A549 (cell line): ENCODE measurements around the gene SLC37A2. TPM values are rescaled to one million over a fixed set of nuclear protein-coding genes. Genes with fewer than 3 reads are reported as not detected.

ENCODE experiments used
- ATAC-seq, 2 experiments: fragments of 200-7000 bp in 1 of 2; fragments of >200 bp in 1 of 2; cut with Nextera tagmentation in 1 of 2; cut with Tn5 transposase in 1 of 2; 3 replicates each; pipeline versions ENCODE4 v1.8.0 to v1.9.1; 2018 to 2020; ENCODE audit warnings: mild to moderate bottlenecking in 1 of 2, moderate library complexity in 1 of 2
- CTCF ChIA-PET: fragments of 300-600 bp; sonication (Branson Sonifier 250); formaldehyde crosslinking; extraction: SDS; loops from one replicate; lab custom pipeline; 2021; ENCODE audit warnings: antibody characterized with exemption, inconsistent platforms; lab: Yijun Ruan, JAX
- POLR2A ChIA-PET: fragments of 350-600 bp; formaldehyde crosslinking; extraction: SDS; loops from one replicate; lab custom pipeline; 2021; ENCODE audit warnings: antibody characterized with exemption, inconsistent platforms; lab: Yijun Ruan, JAX
- DNase-seq, 2 experiments: peaks; one replicate each; pipeline versions ENCODE4 v3.0.0 to v3.0.0-alpha.2; 2011 to 2016; ENCODE audit warnings: low read depth in 1 of 2, low spot score in 1 of 2
- FAIRE-seq: peaks from 2 replicates; lab custom pipeline; 2011; peaks lifted over from hg19 to GRCh38; lab: Jason Lieb, UNC
- H3K27ac ChIP-seq, 2 experiments: fragments of >200 bp; sonication (Bioruptor Twin); formaldehyde crosslinking; 3 replicates each; pipeline ENCODE4 v1.5.1; 2016 to 2017
- H3K4me1 ChIP-seq: fragments of >200 bp; sonication (Bioruptor Twin); formaldehyde crosslinking; 3 replicates; pipeline ENCODE4 v1.6.1; 2016
- H3K4me2 ChIP-seq: fragments of >200 bp; sonication (Bioruptor Twin); formaldehyde crosslinking; 3 replicates; pipeline ENCODE4 v1.6.1; 2016
- H3K4me3 ChIP-seq: fragments of >200 bp; sonication (Bioruptor Twin); formaldehyde crosslinking; 3 replicates; pipeline ENCODE4 v1.5.1; 2016
- H3K9me3 ChIP-seq: fragments of >200 bp; sonication (Bioruptor Twin); formaldehyde crosslinking; 3 replicates; pipeline ENCODE4 v1.6.1; 2016
- CEBPB ChIP-seq, 2 experiments: fragments of >200 bp in 1 of 2; sonication (Bioruptor Twin) in 1 of 2; formaldehyde crosslinking in 1 of 2; IDR thresholded peaks; 2 replicates each; pipeline ENCODE4 v1.6.1; 2012 to 2016
- CHD4 ChIP-seq: fragments of 200-600 bp; sonication (generic); IDR thresholded peaks from 2 replicates; pipeline ENCODE4 v1.6.1; 2016; ENCODE audit warnings: antibody characterized with exemption, mild to moderate bottlenecking, borderline replicate concordance
- ESRRA ChIP-seq: fragments of 150-350 bp; IDR thresholded peaks from 2 replicates; pipeline ENCODE4 v1.6.1; 2014; ENCODE audit warnings: mild to moderate bottlenecking, low read length, borderline replicate concordance
- HOXB13 ChIP-seq: fragments of 250-450 bp; sonication (Bioruptor Pico); IDR thresholded peaks from 2 replicates; pipeline ENCODE4 v1.5.0; 2020; ENCODE audit warnings: low read depth, mild to moderate bottlenecking, moderate library complexity
- KDM1A ChIP-seq: fragments of 200-600 bp; sonication (generic); IDR thresholded peaks from 2 replicates; pipeline ENCODE4 v1.6.1; 2016; ENCODE audit warnings: low read depth, mild to moderate bottlenecking
- NR3C1 ChIP-seq: fragments of >200 bp; sonication (Bioruptor Twin); formaldehyde crosslinking; IDR thresholded peaks from 3 replicates; pipeline ENCODE4 v1.6.1; 2017
- RCOR1 ChIP-seq: fragments of 150-350 bp; IDR thresholded peaks from 2 replicates; pipeline ENCODE4 v1.6.1; 2014; ENCODE audit warnings: antibody characterized with exemption, low read length, low read depth
- TFCP2L1 ChIP-seq: fragments of 250-450 bp; sonication (Bioruptor Pico); IDR thresholded peaks from 2 replicates; pipeline ENCODE4 v1.5.0; 2021; ENCODE audit warnings: mild to moderate bottlenecking
- WGBS: methylation state at CpG from one replicate; pipeline ENCODE4 v1.1.6; 2017; ENCODE audit errors: missing lambda C conversion rate; 5-methylcytosine and 5-hydroxymethylcytosine counted together
- polyA plus RNA-seq, 4 experiments: library from polyadenylated mRNA; depleted of rRNA in 3 of 4; stranded (reverse); fragments of >200 nt; fragmentation: RNase III in 1 of 4; extraction: RNeasy Plus Mini Kit Qiagen cat#74134 plus additional on column Dnase treatment in 1 of 4; gene quantifications; 2 replicates in 3 of 4; 3 replicates in 1 of 4; pipeline ENCODE4 v1.2.3, GENCODE V29; 2011 to 2017
- TF ChIP-seq, protein P1 (sequence below): fragments of 200-600 bp; sonication (generic); IDR thresholded peaks from 2 replicates; pipeline ENCODE4 v1.6.1; 2016; ENCODE audit warnings: antibody characterized with exemption, mild to moderate bottlenecking, moderate library complexity
- TF ChIP-seq, protein P2 (sequence below): fragments of 150-350 bp; IDR thresholded peaks from 2 replicates; pipeline ENCODE4 v1.6.1; 2014; ENCODE audit warnings: low read depth, mild to moderate bottlenecking, low read length
- TF ChIP-seq, protein P3 (sequence below): IDR thresholded peaks from 2 replicates; pipeline ENCODE4 v1.6.1; 2012
- TF ChIP-seq, protein P4 (sequence below): fragments of >200 bp; sonication (Bioruptor Twin); formaldehyde crosslinking; IDR thresholded peaks from 3 replicates; pipeline ENCODE4 v1.6.1; 2016

Gene SLC37A2
- polyA plus RNA-seq, 2 of the 4 experiments (the other 2 are of a cell fraction), result 0.13 to 0.14 TPM

DNA sequence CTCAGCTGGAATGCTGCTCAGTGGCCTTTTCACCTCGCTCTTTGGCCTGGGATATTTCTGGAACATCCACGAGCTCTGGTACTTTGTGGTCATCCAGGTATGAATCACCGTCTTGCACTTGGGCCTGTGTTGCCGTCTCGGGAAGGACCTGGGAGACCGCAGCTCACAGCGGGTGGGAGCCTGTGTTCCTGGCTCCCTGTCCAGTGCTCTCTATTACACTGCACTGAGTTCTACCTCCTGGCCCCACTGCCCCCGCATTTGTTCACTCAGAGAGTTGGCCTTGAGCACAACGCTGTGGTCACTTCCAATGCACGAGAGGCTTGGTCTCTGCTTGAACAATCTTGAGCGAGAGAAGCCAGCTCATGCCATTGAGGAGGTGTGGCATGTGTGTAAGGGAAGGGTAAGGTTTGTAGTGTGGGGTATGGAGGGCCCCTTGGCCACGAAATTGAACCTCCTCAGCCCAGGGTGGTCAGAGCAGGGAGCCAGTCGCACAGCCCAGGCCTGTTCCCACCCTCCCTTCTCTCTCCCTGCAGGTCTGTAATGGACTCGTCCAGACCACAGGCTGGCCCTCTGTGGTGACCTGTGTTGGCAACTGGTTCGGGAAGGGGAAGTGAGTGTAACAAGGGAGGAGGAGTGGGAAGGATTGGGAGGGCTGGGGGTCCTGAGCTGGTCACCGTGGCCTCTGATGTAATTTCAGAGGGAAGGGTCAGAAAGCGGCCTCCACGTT, 16.2 kb downstream of the SLC37A2 start (continued):
- TF ChIP-seq, protein P1, sequence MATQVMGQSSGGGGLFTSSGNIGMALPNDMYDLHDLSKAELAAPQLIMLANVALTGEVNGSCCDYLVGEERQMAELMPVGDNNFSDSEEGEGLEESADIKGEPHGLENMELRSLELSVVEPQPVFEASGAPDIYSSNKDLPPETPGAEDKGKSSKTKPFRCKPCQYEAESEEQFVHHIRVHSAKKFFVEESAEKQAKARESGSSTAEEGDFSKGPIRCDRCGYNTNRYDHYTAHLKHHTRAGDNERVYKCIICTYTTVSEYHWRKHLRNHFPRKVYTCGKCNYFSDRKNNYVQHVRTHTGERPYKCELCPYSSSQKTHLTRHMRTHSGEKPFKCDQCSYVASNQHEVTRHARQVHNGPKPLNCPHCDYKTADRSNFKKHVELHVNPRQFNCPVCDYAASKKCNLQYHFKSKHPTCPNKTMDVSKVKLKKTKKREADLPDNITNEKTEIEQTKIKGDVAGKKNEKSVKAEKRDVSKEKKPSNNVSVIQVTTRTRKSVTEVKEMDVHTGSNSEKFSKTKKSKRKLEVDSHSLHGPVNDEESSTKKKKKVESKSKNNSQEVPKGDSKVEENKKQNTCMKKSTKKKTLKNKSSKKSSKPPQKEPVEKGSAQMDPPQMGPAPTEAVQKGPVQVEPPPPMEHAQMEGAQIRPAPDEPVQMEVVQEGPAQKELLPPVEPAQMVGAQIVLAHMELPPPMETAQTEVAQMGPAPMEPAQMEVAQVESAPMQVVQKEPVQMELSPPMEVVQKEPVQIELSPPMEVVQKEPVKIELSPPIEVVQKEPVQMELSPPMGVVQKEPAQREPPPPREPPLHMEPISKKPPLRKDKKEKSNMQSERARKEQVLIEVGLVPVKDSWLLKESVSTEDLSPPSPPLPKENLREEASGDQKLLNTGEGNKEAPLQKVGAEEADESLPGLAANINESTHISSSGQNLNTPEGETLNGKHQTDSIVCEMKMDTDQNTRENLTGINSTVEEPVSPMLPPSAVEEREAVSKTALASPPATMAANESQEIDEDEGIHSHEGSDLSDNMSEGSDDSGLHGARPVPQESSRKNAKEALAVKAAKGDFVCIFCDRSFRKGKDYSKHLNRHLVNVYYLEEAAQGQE, result no peak
- TF ChIP-seq, protein P2, sequence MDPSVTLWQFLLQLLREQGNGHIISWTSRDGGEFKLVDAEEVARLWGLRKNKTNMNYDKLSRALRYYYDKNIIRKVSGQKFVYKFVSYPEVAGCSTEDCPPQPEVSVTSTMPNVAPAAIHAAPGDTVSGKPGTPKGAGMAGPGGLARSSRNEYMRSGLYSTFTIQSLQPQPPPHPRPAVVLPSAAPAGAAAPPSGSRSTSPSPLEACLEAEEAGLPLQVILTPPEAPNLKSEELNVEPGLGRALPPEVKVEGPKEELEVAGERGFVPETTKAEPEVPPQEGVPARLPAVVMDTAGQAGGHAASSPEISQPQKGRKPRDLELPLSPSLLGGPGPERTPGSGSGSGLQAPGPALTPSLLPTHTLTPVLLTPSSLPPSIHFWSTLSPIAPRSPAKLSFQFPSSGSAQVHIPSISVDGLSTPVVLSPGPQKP, result no peak

DNA sequence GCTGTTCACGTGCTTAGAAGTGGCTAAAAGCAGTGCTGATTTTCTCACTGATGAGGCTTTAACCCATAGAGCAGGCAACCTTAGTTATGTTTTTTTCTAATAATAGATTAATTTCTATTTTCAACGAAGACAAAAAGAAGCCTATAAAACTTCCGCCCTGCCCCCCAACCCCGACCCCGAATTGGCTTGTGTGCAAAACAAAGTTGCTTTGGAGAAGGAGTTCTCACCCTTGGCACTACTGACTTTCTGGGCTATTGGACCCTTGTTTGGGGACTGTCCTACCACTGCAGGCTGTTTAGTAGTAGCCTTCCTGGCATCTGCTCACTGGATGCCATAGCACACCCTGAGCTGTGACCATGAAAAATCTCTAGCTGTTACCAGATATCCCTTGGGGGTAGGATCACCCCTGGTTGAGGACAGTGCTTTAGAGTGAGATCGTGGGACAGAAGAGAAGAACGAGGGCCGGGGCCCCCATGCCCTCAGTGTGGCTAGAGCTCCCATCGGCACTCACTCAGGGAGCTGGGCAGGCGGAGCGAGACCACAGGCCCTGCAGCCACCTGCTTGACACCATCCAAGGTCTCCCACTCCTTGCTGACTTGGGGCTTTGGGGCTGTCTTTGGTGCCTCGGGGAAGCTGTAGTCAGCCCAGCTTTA, 16.9 kb downstream of the SLC37A2 start:
- POLR2A ChIA-PET, result no interaction called here
- TF ChIP-seq KDM1A (no peak), HOXB13 (CRISPR knock-in tag) (no peak), CEBPB (IDR thresholded peaks at IDR 0.05) (no peak), RCOR1 (no peak), NR3C1 (no peak), TFCP2L1 (no peak), CHD4 (no peak)
- TF ChIP-seq, protein P3, sequence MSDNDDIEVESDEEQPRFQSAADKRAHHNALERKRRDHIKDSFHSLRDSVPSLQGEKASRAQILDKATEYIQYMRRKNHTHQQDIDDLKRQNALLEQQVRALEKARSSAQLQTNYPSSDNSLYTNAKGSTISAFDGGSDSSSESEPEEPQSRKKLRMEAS, result no peak
- TF ChIP-seq, protein P4, sequence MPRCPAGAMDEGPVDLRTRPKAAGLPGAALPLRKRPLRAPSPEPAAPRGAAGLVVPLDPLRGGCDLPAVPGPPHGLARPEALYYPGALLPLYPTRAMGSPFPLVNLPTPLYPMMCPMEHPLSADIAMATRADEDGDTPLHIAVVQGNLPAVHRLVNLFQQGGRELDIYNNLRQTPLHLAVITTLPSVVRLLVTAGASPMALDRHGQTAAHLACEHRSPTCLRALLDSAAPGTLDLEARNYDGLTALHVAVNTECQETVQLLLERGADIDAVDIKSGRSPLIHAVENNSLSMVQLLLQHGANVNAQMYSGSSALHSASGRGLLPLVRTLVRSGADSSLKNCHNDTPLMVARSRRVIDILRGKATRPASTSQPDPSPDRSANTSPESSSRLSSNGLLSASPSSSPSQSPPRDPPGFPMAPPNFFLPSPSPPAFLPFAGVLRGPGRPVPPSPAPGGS, result no peak
- CTCF ChIA-PET, result interaction anchor here (1.6 to 2.4 kb wide), 3 partner anchors 11 to 324 kb away, joined by 3 to 7 read pairs (median 6); no protein-coding TSS in a partner anchor

DNA sequence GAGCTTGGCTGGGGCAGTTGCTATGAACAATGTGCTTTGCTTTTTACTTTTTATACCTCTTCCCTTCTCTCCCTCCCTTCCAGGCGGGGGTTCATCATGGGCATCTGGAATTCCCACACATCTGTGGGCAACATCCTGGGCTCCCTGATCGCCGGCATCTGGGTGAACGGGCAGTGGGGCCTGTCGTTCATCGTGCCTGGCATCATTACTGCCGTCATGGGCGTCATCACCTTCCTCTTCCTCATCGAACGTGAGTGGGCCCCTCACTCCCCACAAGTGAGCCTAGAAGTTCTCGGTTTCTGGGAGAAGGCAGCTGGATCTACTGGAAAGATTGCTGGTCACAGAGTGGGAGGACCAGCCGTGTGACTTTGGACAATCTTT, 17.4 kb downstream of the SLC37A2 start:
- Histone ChIP-seq H3K4me2 (no peak overlapping the region), H3K4me3 (no peak overlapping the region), H3K27ac (no peak overlapping the region), H3K9me3 (no peaks in the 10 kb centered on the region), H3K4me1 (no peaks in the 10 kb centered on the region)
- 69% methylated on average over 8 of the region's 12 CpGs for WGBS
- no peak for ATAC-seq
- TF ChIP-seq ESRRA, result no peak
- no peak for DNase-seq
- CTCF ChIA-PET, result interaction anchor here (1.6 to 1.8 kb wide), 2 partner anchors 11 to 324 kb away, joined by 3 to 6 read pairs; no protein-coding TSS in a partner anchor
- POLR2A ChIA-PET, result no interaction called here
- no peak for FAIRE-seq

More for the DNA sequence above, 16.9 kb downstream of the SLC37A2 start:
- no peak for FAIRE-seq
- Histone ChIP-seq H3K4me2 (no peak overlapping the region), H3K9me3 (no peaks in the 10 kb centered on the region), H3K27ac (no peak overlapping the region), H3K4me1 (no peaks in the 10 kb centered on the region), H3K4me3 (no peak overlapping the region)
- WGBS, result 67% methylated on average over 8 of the region's 12 CpGs
- DNase-seq, result no peak
- no peak for ATAC-seq
